ENCODE measurements around the gene IFT122.

The IFT122 gene

DNA sequence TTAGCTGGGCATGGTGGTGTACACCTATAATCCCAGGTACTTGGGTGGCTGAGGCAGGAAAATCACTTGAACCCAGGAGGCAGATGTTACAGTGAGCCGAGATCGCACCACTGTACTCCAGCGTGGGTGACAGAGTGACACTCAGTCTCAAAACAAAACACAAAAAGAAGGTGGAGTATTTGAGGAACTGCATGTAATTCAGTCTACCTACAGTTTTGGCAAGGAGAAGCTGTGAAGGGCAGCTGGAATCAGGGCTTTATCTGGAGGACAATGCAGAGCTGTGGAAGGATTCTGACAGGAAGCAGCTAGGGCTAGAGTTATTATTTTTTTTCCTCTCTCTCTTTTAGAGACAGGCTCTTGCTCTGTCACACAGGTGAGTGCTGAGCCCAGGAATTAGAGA, 109.8 kb downstream of the IFT122 start:
- no peak for DNase-seq (ENCODE audit: low read depth)
- no peak overlapping the region for H3K4me3 ChIP-seq (ENCODE audit: low read depth, low read length)
- TF ChIP-seq, protein P1, sequence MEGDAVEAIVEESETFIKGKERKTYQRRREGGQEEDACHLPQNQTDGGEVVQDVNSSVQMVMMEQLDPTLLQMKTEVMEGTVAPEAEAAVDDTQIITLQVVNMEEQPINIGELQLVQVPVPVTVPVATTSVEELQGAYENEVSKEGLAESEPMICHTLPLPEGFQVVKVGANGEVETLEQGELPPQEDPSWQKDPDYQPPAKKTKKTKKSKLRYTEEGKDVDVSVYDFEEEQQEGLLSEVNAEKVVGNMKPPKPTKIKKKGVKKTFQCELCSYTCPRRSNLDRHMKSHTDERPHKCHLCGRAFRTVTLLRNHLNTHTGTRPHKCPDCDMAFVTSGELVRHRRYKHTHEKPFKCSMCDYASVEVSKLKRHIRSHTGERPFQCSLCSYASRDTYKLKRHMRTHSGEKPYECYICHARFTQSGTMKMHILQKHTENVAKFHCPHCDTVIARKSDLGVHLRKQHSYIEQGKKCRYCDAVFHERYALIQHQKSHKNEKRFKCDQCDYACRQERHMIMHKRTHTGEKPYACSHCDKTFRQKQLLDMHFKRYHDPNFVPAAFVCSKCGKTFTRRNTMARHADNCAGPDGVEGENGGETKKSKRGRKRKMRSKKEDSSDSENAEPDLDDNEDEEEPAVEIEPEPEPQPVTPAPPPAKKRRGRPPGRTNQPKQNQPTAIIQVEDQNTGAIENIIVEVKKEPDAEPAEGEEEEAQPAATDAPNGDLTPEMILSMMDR (IDR thresholded peaks at IDR 0.05; ENCODE audit: insufficient read depth, low read depth, low read length, missing control alignments), result no peak

- DNase-seq (ENCODE audit: low read depth), result no peak
- TF ChIP-seq, protein P1 (IDR thresholded peaks at IDR 0.05; ENCODE audit: insufficient read depth, low read depth, low read length, missing control alignments), result no peak
- no peak overlapping the region for H3K4me3 ChIP-seq (ENCODE audit: low read depth, low read length)
Observed at GRCh38 chr3:129552287-129553050, 112.4 kb downstream of the IFT122 start.

- DNase-seq (ENCODE audit: low read depth), result no peak
- no peak overlapping the region for H3K4me3 ChIP-seq (ENCODE audit: low read depth, low read length)
- TF ChIP-seq, protein P1 (IDR thresholded peaks at IDR 0.05; ENCODE audit: insufficient read depth, low read depth, low read length, missing control alignments), result no peak
Observed at GRCh38 chr3:129553171-129553570, 113.1 kb downstream of the IFT122 start.

- TF ChIP-seq, protein P1 (IDR thresholded peaks at IDR 0.05; ENCODE audit: insufficient read depth, low read depth, low read length, missing control alignments), result no peak
- H3K4me3 ChIP-seq (ENCODE audit: low read depth, low read length), result no peak overlapping the region
- no peak for DNase-seq (ENCODE audit: low read depth)
Observed at GRCh38 chr3:129553719-129554118, 113.7 kb downstream of the IFT122 start.

DNA sequence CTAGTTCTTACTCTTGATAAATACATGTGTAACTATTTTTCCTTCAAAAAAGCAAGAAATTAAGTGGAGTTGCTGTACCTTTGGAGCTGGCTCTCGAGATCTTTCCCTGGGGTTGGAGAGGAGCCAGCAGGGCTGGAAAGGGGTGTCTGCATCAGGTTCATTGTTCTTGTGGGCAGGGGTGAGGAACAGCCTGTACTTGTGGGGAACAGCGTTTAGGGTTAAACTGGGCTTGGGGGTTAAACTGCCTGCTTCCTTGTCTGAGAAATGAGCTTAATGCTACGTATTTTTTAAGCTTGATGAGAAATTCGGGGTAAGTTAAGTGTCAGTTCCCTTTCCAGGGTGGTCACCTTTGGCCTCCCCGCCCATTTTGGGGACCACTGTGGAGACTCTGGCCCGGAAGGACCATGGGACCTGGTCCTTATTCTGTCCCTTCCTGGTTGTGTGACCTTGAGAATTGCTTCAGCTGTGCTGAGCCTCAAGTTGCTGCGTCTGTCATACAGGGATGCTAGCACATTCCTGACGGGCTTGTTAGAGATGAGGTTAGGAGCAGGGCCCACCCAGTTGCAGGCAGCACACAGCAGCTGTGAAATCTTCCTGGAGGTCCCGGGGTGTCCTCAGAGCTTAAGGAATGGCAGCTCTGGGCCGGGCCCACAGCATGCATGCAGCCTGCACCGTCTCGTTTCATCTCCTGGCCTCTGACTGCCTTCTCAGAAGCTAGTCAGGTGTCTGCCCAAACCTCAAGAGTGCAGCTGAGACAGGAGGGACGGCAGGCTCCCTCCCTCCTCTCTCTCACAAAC, 114.5 kb downstream of the IFT122 start:
- H3K4me3 ChIP-seq (ENCODE audit: low read depth, low read length), result no peak overlapping the region
- no peak for DNase-seq (ENCODE audit: low read depth)
- TF ChIP-seq, protein P1 (IDR thresholded peaks at IDR 0.05; ENCODE audit: insufficient read depth, low read depth, low read length, missing control alignments), result no peak

GRCh38 chr3:129555153-129555550, 115.1 kb downstream of the IFT122 start:
- TF ChIP-seq, protein P1 (IDR thresholded peaks at IDR 0.05; ENCODE audit: insufficient read depth, low read depth, low read length, missing control alignments), result no peak
- H3K4me3 ChIP-seq (ENCODE audit: low read depth, low read length), result no peak overlapping the region
- no peak for DNase-seq (ENCODE audit: low read depth)
